T-helper 1 cell (primary cell): ENCODE measurements around the gene EPB42.
A peak's percentile ranks its signal among the peaks of the same experiment; 100 is the strongest.
"Not testable (repeated sequence)": the region's sequence is repeated elsewhere in the genome, so short reads cannot be mapped to it uniquely, and the experiment has no call there.

Experiments
- DNase-seq, 5 donors: peaks; one replicate each; pipeline ENCODE4 v3.0.0-alpha.2; 2012 to 2020

The EPB42 gene

GRCh38 chr15:43184407-43185124, 36.3 kb downstream of the EPB42 start:
- no peak for DNase-seq

- DNase-seq, result no peak
These were observed 37.5 kb downstream of the EPB42 start for GRCh38 chr15:43183270-43183669.

GRCh38 chr15:43177147-43177546, 43.7 kb downstream of the EPB42 start:
- DNase-seq, result not testable (repeated sequence)

- DNase-seq, result not testable (repeated sequence)
These were observed 45.0 kb downstream of the EPB42 start for GRCh38 chr15:43175656-43176309.

- DNase-seq, result no peak
These were observed 50.9 kb downstream of the EPB42 start for GRCh38 chr15:43169888-43170287.

GRCh38 chr15:43168192-43169107, 52.4 kb downstream of the EPB42 start:
- DNase-seq, result no peak

- DNase-seq, result not testable (repeated sequence)
These were observed 53.6 kb downstream of the EPB42 start for GRCh38 chr15:43167261-43167660.

GRCh38 chr15:43165801-43166325, 55.0 kb downstream of the EPB42 start:
- no peak for DNase-seq

GRCh38 chr15:43153269-43153668, 67.5 kb downstream of the EPB42 start:
- DNase-seq, result no peak

GRCh38 chr15:43151688-43152087, 69.1 kb downstream of the EPB42 start:
- peak in 1 of 5 donors; percentile 27 for DNase-seq

GRCh38 chr15:43150191-43150929, 70.5 kb downstream of the EPB42 start:
- no peak for DNase-seq
